GM21717 (cell line): ENCODE measurements around the gene ELL3.
A peak's percentile ranks its signal among the peaks of the same experiment; 100 is the strongest.
"Not testable (repeated sequence)": the region's sequence is repeated elsewhere in the genome, so short reads cannot be mapped to it uniquely, and the experiment has no call there.

Experiments
- ATAC-seq: cut with Tn5 transposase; IDR thresholded peaks from one replicate; pipeline ENCODE4 v1.9.1; 2021; ENCODE audit warnings: mild to moderate bottlenecking, moderate library complexity; ENCODE audit not compliant: unreplicated experiment

Gene ELL3

DNA sequence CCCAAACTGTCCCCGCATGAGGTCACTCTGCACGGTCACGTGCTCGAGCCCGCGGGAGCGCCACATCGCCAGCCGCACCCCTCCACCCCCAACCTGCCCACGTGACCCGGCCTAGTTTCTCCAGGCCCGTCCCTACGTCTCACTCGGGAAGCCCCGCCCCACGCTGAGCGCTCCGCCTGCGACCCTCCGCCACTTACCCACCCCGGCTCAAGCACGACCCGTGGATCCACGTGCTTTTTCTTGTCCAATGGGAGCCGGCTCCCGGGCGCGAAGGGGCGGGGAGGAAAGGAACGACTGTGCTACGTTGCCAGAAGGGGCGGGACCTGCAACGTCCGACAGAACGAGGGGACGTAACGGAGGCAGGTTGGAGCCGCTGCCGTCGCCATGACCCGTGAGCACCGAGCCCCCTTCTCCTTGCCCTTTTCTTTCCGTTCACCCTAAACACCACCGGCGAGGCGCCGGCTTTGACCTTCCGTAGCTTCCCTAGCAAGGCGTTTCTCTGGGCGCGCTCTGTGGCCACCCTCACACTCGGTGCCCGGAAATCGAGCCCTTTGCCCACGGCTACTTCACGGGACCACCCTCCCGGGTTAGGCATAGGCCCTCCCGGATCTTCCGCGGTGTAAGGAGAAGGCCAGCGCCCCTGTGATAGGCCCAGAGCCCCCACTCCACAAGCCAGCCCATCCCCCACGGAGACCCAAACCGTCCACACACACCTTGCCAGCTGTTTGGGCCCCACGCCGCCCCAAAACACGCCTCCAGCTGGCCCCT is 15.4 kb upstream of the ELL3 start, which contains the start of gene SERF2:
Gene SERF2 (plus strand): TSS at position 328 of the 768 bp plus-strand sequence. CDS start 57 bp downstream, at position 385.
- ATAC-seq = peak; percentile 72

DNA sequence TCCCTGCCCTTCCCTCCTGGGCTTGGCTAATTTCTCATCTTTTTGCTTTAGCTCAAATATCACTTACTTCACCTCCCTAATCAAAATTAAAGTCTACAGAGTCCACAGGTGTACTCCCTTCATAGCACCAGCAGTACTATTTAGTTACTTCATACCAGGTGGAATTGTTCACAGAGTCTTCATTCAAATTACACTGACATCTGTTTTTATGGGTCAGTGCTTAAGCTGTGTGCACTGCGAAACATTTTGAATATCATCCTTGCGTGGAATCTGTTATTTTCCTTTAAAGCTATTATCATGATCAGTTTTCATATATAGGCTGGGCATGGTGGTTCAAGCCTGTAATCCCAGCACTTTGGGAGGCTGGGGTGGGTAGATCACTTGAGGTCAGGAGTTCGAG is 12.6 kb upstream of the ELL3 start:
- ATAC-seq = no peak

DNA sequence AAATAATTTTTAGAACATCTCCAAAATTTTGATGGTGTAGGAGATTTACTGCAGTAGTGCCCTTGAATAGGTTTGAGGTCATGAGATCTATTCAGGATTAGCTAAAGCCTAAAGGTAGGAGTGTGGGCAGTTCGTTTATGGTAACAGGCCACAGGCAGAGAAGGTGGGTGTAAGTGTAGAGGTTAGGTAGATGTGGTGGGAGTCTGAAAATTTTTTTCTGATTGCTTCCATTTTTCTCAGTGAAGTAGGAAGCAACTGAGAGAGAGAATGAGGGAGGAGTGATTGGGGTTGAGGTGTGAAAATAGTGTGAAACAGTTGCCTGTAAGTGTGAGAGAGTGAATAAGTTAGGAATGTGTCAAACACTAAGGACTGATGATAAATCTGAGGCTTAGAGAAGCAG is 2.2 kb upstream of the ELL3 start:
- no peak for ATAC-seq

- peak; percentile 51 for ATAC-seq
Measured at GRCh38 chr15:43777267-43777914, 625 bp upstream of the ELL3 start.

DNA sequence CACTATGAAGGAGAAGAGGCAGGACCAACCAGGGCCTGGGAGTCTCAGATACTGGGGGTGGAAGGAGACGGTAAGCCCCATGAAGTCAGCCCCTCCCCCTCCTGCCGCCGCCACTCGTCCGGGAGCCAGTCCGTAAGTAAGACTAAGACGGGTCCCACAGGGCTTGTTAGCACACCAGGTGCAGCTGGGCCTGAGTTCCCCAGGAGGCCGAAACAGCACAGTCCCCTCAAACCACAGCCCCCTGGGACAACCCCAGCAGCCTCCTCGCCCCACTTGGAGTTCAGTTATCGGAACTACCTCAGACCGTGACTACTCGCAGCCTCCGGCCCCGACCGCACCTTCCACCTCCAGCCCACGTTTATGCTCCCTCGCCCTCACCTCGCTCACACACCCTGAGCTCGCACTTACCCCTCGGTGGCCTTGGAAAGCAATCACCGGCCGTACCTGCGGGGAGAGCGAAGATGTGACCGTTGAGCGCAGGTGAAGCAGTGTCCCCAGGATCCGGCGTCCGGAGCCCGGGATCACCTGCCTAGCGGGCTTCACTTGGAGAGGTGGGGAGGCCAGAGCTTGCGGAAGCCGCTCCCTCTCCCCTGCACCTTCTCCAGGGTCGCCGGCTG is 557 bp downstream of the ELL3 start:
- ATAC-seq = peak; percentile 52

GRCh38 chr15:43775411-43775965 is 1.3 kb downstream of the ELL3 start:
- no peak for ATAC-seq

GRCh38 chr15:43774062-43774461 is 2.7 kb downstream of the ELL3 start:
- ATAC-seq = no peak

DNA sequence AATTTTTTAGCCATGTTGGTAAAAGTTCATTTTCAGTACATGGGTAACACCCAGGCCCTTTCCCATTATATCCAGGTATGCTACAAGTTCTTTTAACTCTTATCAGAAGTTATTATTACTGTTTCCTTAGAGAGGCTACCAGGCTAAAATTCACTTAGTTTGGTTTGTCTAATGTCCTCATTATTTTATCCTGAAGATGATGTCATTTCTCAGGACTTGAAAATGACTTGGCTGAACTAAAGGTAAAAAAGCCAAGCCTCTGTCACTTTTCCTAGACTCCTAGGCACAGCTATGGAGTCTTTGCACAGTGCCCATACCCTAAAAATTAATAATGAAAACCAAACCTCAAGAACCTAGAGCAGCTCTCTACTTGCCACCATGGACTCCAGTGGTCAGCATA is 4.1 kb downstream of the ELL3 start:
- ATAC-seq = no peak

GRCh38 chr15:43771816-43772215 is 5.0 kb downstream of the ELL3 start:
- ATAC-seq = no peak

GRCh38 chr15:43769584-43770228 is 7.1 kb downstream of the ELL3 start:
- ATAC-seq = no peak

DNA sequence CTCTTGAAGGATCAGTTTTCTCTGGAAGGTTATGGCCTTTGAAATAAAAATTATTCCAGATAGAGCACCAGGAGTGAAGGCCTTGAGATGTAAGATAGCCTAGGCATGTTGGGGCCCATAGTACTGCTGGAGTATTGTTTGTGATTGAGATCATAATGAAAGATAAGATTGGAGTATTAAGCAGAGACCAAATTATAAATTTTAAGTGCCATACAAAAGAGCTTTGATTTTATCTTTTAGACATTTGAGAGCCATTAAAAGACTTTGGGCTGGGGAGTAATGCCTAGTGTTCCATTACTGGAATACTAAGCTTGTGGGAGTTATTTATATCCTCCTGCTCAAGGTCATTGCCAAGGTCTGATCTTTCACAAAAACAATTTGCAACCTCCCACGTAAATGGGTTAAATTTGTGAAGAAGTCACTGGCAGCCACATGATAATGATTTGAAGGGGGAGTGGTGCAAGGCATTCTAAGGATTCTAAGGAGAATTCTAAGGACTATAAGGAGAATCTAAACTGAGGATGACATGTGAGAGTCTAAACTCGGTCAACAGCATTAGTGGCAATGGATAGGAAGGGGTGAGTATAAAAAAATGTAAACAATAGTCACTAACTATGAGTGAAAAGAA is 12.8 kb downstream of the ELL3 start:
- no peak for ATAC-seq

- ATAC-seq = no peak
Measured at GRCh38 chr15:43762824-43763223, 13.9 kb downstream of the ELL3 start.

DNA sequence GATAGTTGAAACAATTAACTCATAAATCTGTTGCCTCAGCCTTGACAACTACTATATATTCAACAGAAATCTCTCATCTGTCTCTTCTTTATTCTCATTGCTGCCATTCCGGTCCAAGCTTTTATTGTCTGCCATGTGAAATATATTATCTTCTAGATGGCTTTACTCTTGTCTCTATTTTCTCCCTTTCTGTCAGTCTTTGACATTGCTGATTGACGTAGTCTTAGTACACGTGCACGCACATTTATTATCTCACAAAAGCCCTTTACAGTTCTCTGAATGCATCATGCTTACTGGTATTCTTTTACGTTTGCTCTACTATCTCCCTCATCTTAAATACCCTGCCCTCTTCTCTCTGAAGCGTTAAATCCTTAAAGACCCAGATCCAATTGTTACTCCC is 24.9 kb downstream of the ELL3 start:
- ATAC-seq = no peak

- peak; percentile 43 for ATAC-seq
Measured at GRCh38 chr15:43749690-43750345, 26.9 kb downstream of the ELL3 start.

- no peak for ATAC-seq
Measured at GRCh38 chr15:43748376-43748775, 28.4 kb downstream of the ELL3 start.

GRCh38 chr15:43746903-43747309 is 29.9 kb downstream of the ELL3 start:
- ATAC-seq = peak; percentile 18

DNA sequence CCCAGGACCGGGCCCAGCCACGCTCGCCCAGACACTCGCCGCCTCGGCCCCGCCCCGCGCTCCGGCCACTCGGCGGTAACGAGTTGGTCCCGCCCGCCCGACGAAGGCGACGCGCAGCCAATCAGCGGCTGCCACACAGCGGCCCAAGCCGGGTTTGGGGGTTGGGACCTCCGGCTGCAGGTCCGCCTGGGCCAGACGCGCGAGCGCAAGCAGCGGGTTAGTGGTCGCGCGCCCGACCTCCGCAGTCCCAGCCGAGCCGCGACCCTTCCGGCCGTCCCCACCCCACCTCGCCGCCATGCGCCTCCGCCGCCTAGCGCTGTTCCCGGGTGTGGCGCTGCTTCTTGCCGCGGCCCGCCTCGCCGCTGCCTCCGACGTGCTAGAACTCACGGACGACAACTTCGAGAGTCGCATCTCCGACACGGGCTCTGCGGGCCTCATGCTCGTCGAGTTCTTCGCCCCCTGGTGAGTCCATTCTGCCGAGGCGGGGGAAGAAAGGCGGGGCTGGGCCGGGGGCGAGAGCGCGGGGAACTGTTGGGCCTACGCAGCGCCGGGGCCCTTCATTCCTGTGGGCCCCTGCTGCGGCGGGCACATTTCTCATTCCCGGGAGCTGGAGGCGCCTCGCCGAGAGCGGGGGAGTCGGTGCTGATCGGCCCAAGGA is 30.4 kb downstream of the ELL3 start, which contains the start of gene PDIA3:
Gene PDIA3 (plus strand): TSS at position 194 of the 658 bp plus-strand sequence. CDS start 102 bp downstream, at position 296.
- peak; percentile 59 for ATAC-seq

GRCh38 chr15:43735416-43735815 is 41.4 kb downstream of the ELL3 start:
- peak; percentile 40 for ATAC-seq

- ATAC-seq = not testable (repeated sequence)
Measured at GRCh38 chr15:43728053-43728725, 48.6 kb downstream of the ELL3 start.
